CD4-positive, alpha-beta T cell treated with Interleukin-15 for 4 hours (primary cell): ENCODE results near the gene INO80E.
A peak's percentile ranks its signal among the peaks of the same experiment; 100 is the strongest.

ENCODE experiments used
- DNase-seq: peaks from one replicate; pipeline ENCODE4 v3.0.0-alpha.2; 2020; ENCODE audit warnings: low spot score

The INO80E gene

GRCh38 chr16:29993191-29993902 is 2.7 kb upstream of the INO80E start:
- DNase-seq: no peak

GRCh38 chr16:29993903-29994599 is 2.0 kb upstream of the INO80E start:
- no peak for DNase-seq

GRCh38 chr16:29994600-29995323 is 1.3 kb upstream of the INO80E start:
- DNase-seq: peak; percentile 71

GRCh38 chr16:29995324-29995910 is 624 bp upstream of the INO80E start, which contains the start of gene HIRIP3:
Gene HIRIP3, minus strand, starts transcription at chr16:29995617. Its CDS starts 12 bp downstream, at chr16:29995605.
- DNase-seq: peak; percentile 85

GRCh38 chr16:29996766-29997250 is 767 bp downstream of the INO80E start:
- no peak for DNase-seq

GRCh38 chr16:29999605-30000004 is 3.6 kb downstream of the INO80E start:
- DNase-seq: no peak

GRCh38 chr16:30000735-30001631 is 4.9 kb downstream of the INO80E start:
- DNase-seq: no peak

- DNase-seq: no peak
These were observed 6.7 kb downstream of the INO80E start for GRCh38 chr16:30002614-30003346.

- DNase-seq: no peak
These were observed 7.8 kb downstream of the INO80E start for GRCh38 chr16:30003670-30004423.

- DNase-seq: no peak
These were observed 8.4 kb downstream of the INO80E start for GRCh38 chr16:30004424-30004776.

- no peak for DNase-seq
These were observed 8.8 kb downstream of the INO80E start for GRCh38 chr16:30004811-30005242.

GRCh38 chr16:30005341-30006094 is 9.5 kb downstream of the INO80E start:
- peak; percentile 46 for DNase-seq

GRCh38 chr16:30006095-30006473 is 10.0 kb downstream of the INO80E start:
- no peak for DNase-seq

GRCh38 chr16:30006659-30007377 is 10.8 kb downstream of the INO80E start:
- no peak for DNase-seq

GRCh38 chr16:30007378-30007895 is 11.4 kb downstream of the INO80E start:
- no peak for DNase-seq

- no peak for DNase-seq
These were observed 13.2 kb downstream of the INO80E start for GRCh38 chr16:30009085-30009862.
